K562 (cell line): ENCODE measurements around the gene RING1. TPM values are rescaled to one million over a fixed set of nuclear protein-coding genes. Genes with fewer than 3 reads are reported as not detected.
A peak's percentile ranks its signal among the peaks of the same experiment; 100 is the strongest.

ENCODE experiments used
- BRF1 ChIP-seq: IDR thresholded peaks from 3 replicates; pipeline ENCODE4 v1.6.1; 2011; ENCODE audit warnings: borderline replicate concordance, mild to moderate bottlenecking; ENCODE audit not compliant: insufficient read length; ENCODE audit errors: extremely low read depth
- CBFA2T2 ChIP-seq: fragments of 450-650 bp; conservative IDR thresholded peaks from 2 replicates; pipeline ENCODE4 v1.6.1; 2017; ENCODE audit warnings: mild to moderate bottlenecking
- CBFB ChIP-seq: sonication (generic); formaldehyde crosslinking; IDR thresholded peaks from 2 replicates; pipeline ENCODE4 v1.4.0; 2020; ENCODE audit warnings: mild to moderate bottlenecking, missing genetic modification reagents
- E2F5 ChIP-seq: sonication (generic); formaldehyde crosslinking; IDR thresholded peaks from 2 replicates; pipeline ENCODE4 v1.8.0; 2022; ENCODE audit warnings: mild to moderate bottlenecking, missing genetic modification reagents
- ELF2 ChIP-seq: fragments of 250-450 bp; sonication (Bioruptor Pico); IDR thresholded peaks from 2 replicates; pipeline ENCODE4 v1.5.0; 2021; ENCODE audit warnings: mild to moderate bottlenecking
- ESRRB ChIP-seq: fragments of 250-450 bp; sonication (Bioruptor Pico); IDR thresholded peaks from 2 replicates; pipeline ENCODE4 v1.5.0; 2020; ENCODE audit warnings: mild to moderate bottlenecking, moderate library complexity, borderline replicate concordance
- HMG20B ChIP-seq: fragments of 250-450 bp; sonication (Bioruptor Pico); IDR thresholded peaks from 2 replicates; pipeline ENCODE4 v1.5.0; 2021; ENCODE audit warnings: mild to moderate bottlenecking
- MCM7 ChIP-seq, 2 experiments: fragments of 450-650 bp; IDR thresholded peaks; 2 replicates each; pipeline ENCODE4 v1.6.1; 2016 to 2018
- NR2C1 ChIP-seq, 2 experiments: fragments of 450-650 bp; IDR thresholded peaks; 2 replicates each; pipeline ENCODE4 v1.6.1; 2017; ENCODE audit warnings: mild to moderate bottlenecking in 2 of 2, antibody characterized with exemption in 1 of 2, inconsistent platforms in 1 of 2, missing compliant biosample characterization in 1 of 2, missing genetic modification characterization in 1 of 2
- NRF1 ChIP-seq, 2 experiments: fragments of 450-650 bp; IDR thresholded peaks in 1 of 2; conservative IDR thresholded peaks in 1 of 2; 2 replicates each; pipeline ENCODE4 v1.6.1; 2014; ENCODE audit warnings: mild to moderate bottlenecking in 2 of 2
- RNF2 ChIP-seq: sonication (generic); IDR thresholded peaks from 2 replicates; pipeline ENCODE4 v1.6.1; 2016
- SAFB2 ChIP-seq: fragments of 200-400 bp; formaldehyde crosslinking; IDR thresholded peaks from 2 replicates; pipeline ENCODE4 v1.6.1; 2018; ENCODE audit warnings: borderline replicate concordance, low read length, low read depth, moderate library complexity; ENCODE audit not compliant: severe bottlenecking
- SIN3A ChIP-seq, 2 experiments: fragments of 150-350 bp in 1 of 2; IDR thresholded peaks; 2 replicates each; pipeline ENCODE4 v1.6.1; 2011 to 2016; ENCODE audit warnings: borderline replicate concordance in 2 of 2, low read depth in 2 of 2, low read length in 2 of 2, mild to moderate bottlenecking in 2 of 2, moderate library complexity in 2 of 2; ENCODE audit not compliant: control insufficient read depth in 1 of 2
- SRSF3 ChIP-seq: fragments of 200-400 bp; formaldehyde crosslinking; IDR thresholded peaks from 2 replicates; pipeline ENCODE4 v1.6.1; 2016; ENCODE audit warnings: mild to moderate bottlenecking, low read length, moderate library complexity; ENCODE audit not compliant: insufficient read depth
- SUPT5H ChIP-seq: fragments of 450-650 bp; IDR thresholded peaks from 2 replicates; pipeline ENCODE4 v1.6.1; 2016
- ZBED1 ChIP-seq: IDR thresholded peaks from 2 replicates; pipeline ENCODE4 v1.6.1; 2014
- ZFPM2 ChIP-seq: fragments of 250-450 bp; sonication (Bioruptor Pico); IDR thresholded peaks from 2 replicates; pipeline ENCODE4 v1.5.1; 2022; ENCODE audit warnings: mild to moderate bottlenecking
- ZKSCAN1 ChIP-seq: fragments of 150-350 bp; IDR thresholded peaks from 2 replicates; pipeline ENCODE4 v1.6.1; 2016; ENCODE audit warnings: low read depth, low read length
- ZNF143 ChIP-seq: sonication (generic); formaldehyde crosslinking; IDR thresholded peaks from 2 replicates; pipeline ENCODE4 v1.9.0; 2022; ENCODE audit warnings: mild to moderate bottlenecking, missing genetic modification reagents
- ZNF274 ChIP-seq: IDR thresholded peaks from 2 replicates; pipeline ENCODE4 v1.6.1; 2011; ENCODE audit warnings: low read depth, mild to moderate bottlenecking, low read length, moderate library complexity, borderline replicate concordance
- polyA plus RNA-seq, 8 experiments: library from polyadenylated mRNA; depleted of rRNA in 4 of 8; stranded (reverse) in 5 of 8; unstranded in 3 of 8; fragments of >200 nt; fragmentation: Nextera tagmentation in 2 of 8; fragmentation: Illumina TruSeq in 1 of 8; extraction: Ambion mirVana in 2 of 8; extraction: Trizol in 1 of 8; gene quantifications; 2 replicates each; pipeline versions ENCODE4 v1.2.1 to v1.2.3, GENCODE V29; 2011 to 2014; ENCODE audit warnings: inconsistent platforms in 1 of 8, missing spikeins in 1 of 8
- total RNA-seq, 7 experiments: library from RNA; depleted of rRNA in 6 of 7; stranded (reverse); fragments of >200 nt in 6 of 7; fragmentation: Illumina TruSeq in 2 of 7; extraction: Trizol in 2 of 7; gene quantifications; 2 replicates each; pipeline versions ENCODE4 v1.2.1 to v1.2.3, GENCODE V29; 2011 to 2021; ENCODE audit warnings: low replicate concordance in 1 of 7
- TF ChIP-seq, protein P1 (sequence below): sonication (generic); formaldehyde crosslinking; IDR thresholded peaks from 2 replicates; pipeline ENCODE4 v1.8.0; 2023; ENCODE audit warnings: mild to moderate bottlenecking, missing genetic modification reagents
- TF ChIP-seq, protein P2 (sequence below): IDR thresholded peaks from 2 replicates; pipeline ENCODE4 v1.6.1; 2014; ENCODE audit warnings: antibody characterized with exemption

RING1 gene
- total and polyA plus RNA-seq, 9 of the 15 experiments (the other 6 are each of a cell fraction or from before 2014, with no cell fraction given): 4.2 to 59.1 (median 36.9) TPM

DNA sequence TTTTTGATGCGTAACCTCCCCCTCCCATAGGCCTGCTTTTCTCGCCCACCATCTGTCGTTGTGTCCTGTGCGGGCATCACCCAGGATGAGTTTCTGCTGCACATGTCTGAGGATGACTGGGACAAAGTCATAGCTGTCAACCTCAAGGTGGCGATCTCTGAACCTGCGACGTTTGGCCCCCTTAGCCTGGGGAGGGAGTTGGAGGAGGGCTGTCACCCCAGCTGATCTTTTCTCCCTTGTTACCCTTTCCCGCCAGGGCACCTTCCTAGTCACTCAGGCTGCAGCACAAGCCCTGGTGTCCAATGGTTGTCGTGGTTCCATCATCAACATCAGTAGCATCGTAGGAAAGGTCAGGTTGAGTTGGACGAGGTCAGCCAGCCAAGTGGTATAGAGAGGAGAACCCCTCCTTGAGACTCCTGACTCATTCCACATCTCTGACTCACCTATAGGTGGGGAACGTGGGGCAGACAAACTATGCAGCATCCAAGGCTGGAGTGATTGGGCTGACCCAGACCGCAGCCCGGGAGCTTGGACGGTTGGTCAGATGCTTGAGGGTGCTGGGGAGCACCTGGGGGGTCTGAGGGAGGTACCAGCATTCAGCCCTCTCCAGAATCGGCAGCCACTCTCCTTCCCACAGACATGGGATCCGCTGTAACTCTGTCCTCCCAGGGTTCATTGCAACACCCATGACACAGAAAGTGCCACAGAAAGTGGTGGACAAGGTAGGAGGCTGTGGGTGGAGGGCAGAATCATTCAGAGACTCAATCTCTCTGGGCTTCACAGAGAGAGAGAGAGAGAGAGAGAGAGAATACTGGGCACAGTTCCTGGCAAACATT is 2.9 kb upstream of the RING1 start (continued):
- TF ChIP-seq, protein P1, sequence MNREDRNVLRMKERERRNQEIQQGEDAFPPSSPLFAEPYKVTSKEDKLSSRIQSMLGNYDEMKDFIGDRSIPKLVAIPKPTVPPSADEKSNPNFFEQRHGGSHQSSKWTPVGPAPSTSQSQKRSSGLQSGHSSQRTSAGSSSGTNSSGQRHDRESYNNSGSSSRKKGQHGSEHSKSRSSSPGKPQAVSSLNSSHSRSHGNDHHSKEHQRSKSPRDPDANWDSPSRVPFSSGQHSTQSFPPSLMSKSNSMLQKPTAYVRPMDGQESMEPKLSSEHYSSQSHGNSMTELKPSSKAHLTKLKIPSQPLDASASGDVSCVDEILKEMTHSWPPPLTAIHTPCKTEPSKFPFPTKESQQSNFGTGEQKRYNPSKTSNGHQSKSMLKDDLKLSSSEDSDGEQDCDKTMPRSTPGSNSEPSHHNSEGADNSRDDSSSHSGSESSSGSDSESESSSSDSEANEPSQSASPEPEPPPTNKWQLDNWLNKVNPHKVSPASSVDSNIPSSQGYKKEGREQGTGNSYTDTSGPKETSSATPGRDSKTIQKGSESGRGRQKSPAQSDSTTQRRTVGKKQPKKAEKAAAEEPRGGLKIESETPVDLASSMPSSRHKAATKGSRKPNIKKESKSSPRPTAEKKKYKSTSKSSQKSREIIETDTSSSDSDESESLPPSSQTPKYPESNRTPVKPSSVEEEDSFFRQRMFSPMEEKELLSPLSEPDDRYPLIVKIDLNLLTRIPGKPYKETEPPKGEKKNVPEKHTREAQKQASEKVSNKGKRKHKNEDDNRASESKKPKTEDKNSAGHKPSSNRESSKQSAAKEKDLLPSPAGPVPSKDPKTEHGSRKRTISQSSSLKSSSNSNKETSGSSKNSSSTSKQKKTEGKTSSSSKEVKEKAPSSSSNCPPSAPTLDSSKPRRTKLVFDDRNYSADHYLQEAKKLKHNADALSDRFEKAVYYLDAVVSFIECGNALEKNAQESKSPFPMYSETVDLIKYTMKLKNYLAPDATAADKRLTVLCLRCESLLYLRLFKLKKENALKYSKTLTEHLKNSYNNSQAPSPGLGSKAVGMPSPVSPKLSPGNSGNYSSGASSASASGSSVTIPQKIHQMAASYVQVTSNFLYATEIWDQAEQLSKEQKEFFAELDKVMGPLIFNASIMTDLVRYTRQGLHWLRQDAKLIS: no peak
- no peak for TF ChIP-seq HMG20B
- TF ChIP-seq ZBED1: no peak
- TF ChIP-seq ZNF274: no peak
- no peak for TF ChIP-seq NR2C1 (IDR thresholded peaks at IDR 0.05)
- TF ChIP-seq NR2C1 (tag; IDR thresholded peaks at IDR 0.05): no peak
- TF ChIP-seq, protein P2, sequence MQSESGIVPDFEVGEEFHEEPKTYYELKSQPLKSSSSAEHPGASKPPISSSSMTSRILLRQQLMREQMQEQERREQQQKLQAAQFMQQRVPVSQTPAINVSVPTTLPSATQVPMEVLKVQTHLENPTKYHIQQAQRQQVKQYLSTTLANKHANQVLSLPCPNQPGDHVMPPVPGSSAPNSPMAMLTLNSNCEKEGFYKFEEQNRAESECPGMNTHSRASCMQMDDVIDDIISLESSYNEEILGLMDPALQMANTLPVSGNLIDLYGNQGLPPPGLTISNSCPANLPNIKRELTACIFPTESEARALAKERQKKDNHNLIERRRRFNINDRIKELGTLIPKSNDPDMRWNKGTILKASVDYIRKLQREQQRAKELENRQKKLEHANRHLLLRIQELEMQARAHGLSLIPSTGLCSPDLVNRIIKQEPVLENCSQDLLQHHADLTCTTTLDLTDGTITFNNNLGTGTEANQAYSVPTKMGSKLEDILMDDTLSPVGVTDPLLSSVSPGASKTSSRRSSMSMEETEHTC: no peak
- TF ChIP-seq ZNF143 (CRISPR knock-in tag): no peak
- TF ChIP-seq RNF2: no peak
- TF ChIP-seq ZKSCAN1: no peak
- no peak for TF ChIP-seq SAFB2
- TF ChIP-seq CBFB: no peak
- no peak for TF ChIP-seq BRF1
- no peak for TF ChIP-seq CBFA2T2
- TF ChIP-seq SRSF3: no peak
- no peak for TF ChIP-seq ZFPM2 (CRISPR knock-in tag)
- peak in 1 of 2 experiments; percentile 49; a peak in 1 of 4 replicates for TF ChIP-seq SIN3A (IDR thresholded peaks at IDR 0.05; ENCODE audit: borderline replicate concordance in 2 of 2, control insufficient read depth in 1 of 2, low read depth in 2 of 2, low read length in 2 of 2)
- no peak for TF ChIP-seq ESRRB (CRISPR knock-in tag)
- no peak for TF ChIP-seq SUPT5H
- no peak for TF ChIP-seq NRF1 (conservative IDR thresholded peaks at IDR 0.05 in 1 of 2, IDR thresholded peaks at IDR 0.05 in 1 of 2)
- TF ChIP-seq ELF2 (CRISPR knock-in tag): no peak
- no peak for TF ChIP-seq E2F5 (CRISPR knock-in tag)
- TF ChIP-seq MCM7 (IDR thresholded peaks at IDR 0.05): no peak
